H9 (cell line): ENCODE data around the gene NLRP5. TPM values are rescaled to one million over a fixed set of nuclear protein-coding genes. Genes with fewer than 3 reads are reported as not detected.

Source experiments
- DNase-seq: peaks from one replicate; pipeline ENCODE4 v3.0.0-alpha.2; 2017
- H2AFZ ChIP-seq: one replicate; pipeline ENCODE4 v1.6.1; 2013; ENCODE audit warnings: mild to moderate bottlenecking, low read length, control low read depth, moderate library complexity
- H2AK5ac ChIP-seq: 2 replicates; pipeline ENCODE4 v1.6.1; 2013; ENCODE audit warnings: low read length, control low read depth, mixed read lengths; ENCODE audit not compliant: insufficient read length
- H2BK120ac ChIP-seq: one replicate; pipeline ENCODE4 v1.6.1; 2013; ENCODE audit warnings: low read depth, mild to moderate bottlenecking, low read length, control low read depth, inconsistent platforms; ENCODE audit not compliant: poor library complexity, severe bottlenecking
- H2BK12ac ChIP-seq: 2 replicates; pipeline ENCODE4 v1.6.1; 2013; ENCODE audit warnings: low read length, control low read depth, mixed read lengths, low read depth; ENCODE audit not compliant: insufficient read length
- H2BK15ac ChIP-seq: 2 replicates; pipeline ENCODE4 v1.6.1; 2013; ENCODE audit warnings: low read depth, low read length, control low read depth
- H2BK20ac ChIP-seq: one replicate; pipeline ENCODE4 v1.6.1; 2013; ENCODE audit warnings: low read depth, mild to moderate bottlenecking, low read length, control low read depth, inconsistent platforms; ENCODE audit not compliant: poor library complexity, severe bottlenecking
- H2BK5ac ChIP-seq: 2 replicates; pipeline ENCODE4 v1.6.1; 2013; ENCODE audit warnings: low read length, control low read depth, mixed read lengths; ENCODE audit not compliant: insufficient read length
- H3K14ac ChIP-seq: 2 replicates; pipeline ENCODE4 v1.6.1; 2013; ENCODE audit warnings: low read length, control low read depth; ENCODE audit not compliant: insufficient read depth
- H3K18ac ChIP-seq: 2 replicates; pipeline ENCODE4 v1.6.1; 2013; ENCODE audit warnings: low read depth, mild to moderate bottlenecking, mixed read lengths, low read length, control low read depth; ENCODE audit not compliant: insufficient read length
- H3K23ac ChIP-seq: 2 replicates; pipeline ENCODE4 v1.6.1; 2013; ENCODE audit warnings: low read length, control low read depth, mixed read lengths, low read depth; ENCODE audit not compliant: insufficient read length
- H3K23me2 ChIP-seq: 2 replicates; pipeline ENCODE4 v1.6.1; 2013; ENCODE audit warnings: low read depth, mild to moderate bottlenecking, mixed read lengths, low read length, control low read depth; ENCODE audit not compliant: insufficient read length, poor library complexity, severe bottlenecking
- H3K27ac ChIP-seq: 2 replicates; pipeline ENCODE4 v1.5.1; 2013; ENCODE audit warnings: low read length, control low read depth, mixed read lengths, low read depth; ENCODE audit not compliant: insufficient read length
- H3K27me3 ChIP-seq: 2 replicates; pipeline ENCODE4 v1.6.1; 2013; ENCODE audit warnings: low read length, control low read depth, inconsistent platforms; ENCODE audit not compliant: insufficient read depth
- H3K4ac ChIP-seq: 2 replicates; pipeline ENCODE4 v1.6.1; 2013; ENCODE audit warnings: low read depth, mild to moderate bottlenecking, control low read depth, inconsistent platforms, low read length, moderate library complexity
- H3K4me1 ChIP-seq: 2 replicates; pipeline ENCODE4 v1.6.1; 2013; ENCODE audit warnings: low read length, control low read depth, inconsistent platforms; ENCODE audit not compliant: insufficient read depth
- H3K4me2 ChIP-seq: 2 replicates; pipeline ENCODE4 v1.6.1; 2013; ENCODE audit warnings: low read length, control low read depth, mixed read lengths; ENCODE audit not compliant: insufficient read length, insufficient read depth
- H3K56ac ChIP-seq: 2 replicates; pipeline ENCODE4 v1.6.1; 2013; ENCODE audit warnings: low read depth, mild to moderate bottlenecking, mixed read lengths, low read length, control low read depth; ENCODE audit not compliant: insufficient read length
- H3K79me1 ChIP-seq: 2 replicates; pipeline ENCODE4 v1.6.1; 2013; ENCODE audit warnings: low read depth, mild to moderate bottlenecking, moderate library complexity, low read length, control low read depth, inconsistent platforms; ENCODE audit not compliant: insufficient read depth, poor library complexity, severe bottlenecking
- H3K79me2 ChIP-seq: 2 replicates; pipeline ENCODE4 v1.6.1; 2013; ENCODE audit warnings: low read length, control low read depth, inconsistent platforms; ENCODE audit not compliant: insufficient read depth
- H3K9ac ChIP-seq: 2 replicates; pipeline ENCODE4 v1.6.1; 2013; ENCODE audit warnings: low read length, control low read depth, mixed read lengths; ENCODE audit not compliant: insufficient read length; ENCODE audit errors: extremely low read depth
- H3K9me3 ChIP-seq: one replicate; pipeline ENCODE4 v1.6.1; 2013; ENCODE audit warnings: low read depth, low read length, inconsistent platforms; ENCODE audit not compliant: control insufficient read depth
- H3T11ph ChIP-seq: one replicate; pipeline ENCODE4 v1.6.1; 2013; ENCODE audit warnings: mild to moderate bottlenecking, low read length, control low read depth, inconsistent platforms
- H4K20me1 ChIP-seq: one replicate; pipeline ENCODE4 v1.6.1; 2013; ENCODE audit not compliant: control insufficient read depth, insufficient read length, insufficient read depth
- H4K5ac ChIP-seq: 2 replicates; pipeline ENCODE4 v1.6.1; 2013; ENCODE audit warnings: low read depth, mild to moderate bottlenecking, mixed read lengths, low read length, control low read depth; ENCODE audit not compliant: insufficient read length
- H4K8ac ChIP-seq: replicated peaks from 2 replicates; pipeline ENCODE4 v1.6.1; 2013; ENCODE audit warnings: low read length, control low read depth, mixed read lengths, low read depth; ENCODE audit not compliant: insufficient read length
- H4K91ac ChIP-seq: 2 replicates; pipeline ENCODE4 v1.6.1; 2013; ENCODE audit warnings: low read depth, mild to moderate bottlenecking, moderate library complexity, mixed read lengths, low read length, control low read depth; ENCODE audit not compliant: insufficient read length
- H3K27ac Mint-ChIP-seq, 3 experiments: 2 replicates in 2 of 3; 3 replicates in 1 of 3; pipeline ENCODE4 v1.8.0; 2020 to 2021; ENCODE audit warnings: mixed read lengths in 3 of 3, mild to moderate bottlenecking in 1 of 3, moderate library complexity in 1 of 3
- H3K27me3 Mint-ChIP-seq: 2 replicates; pipeline ENCODE4 v1.8.0; 2021; ENCODE audit warnings: low read depth, mild to moderate bottlenecking, moderate library complexity, mixed read lengths
- H3K36me3 Mint-ChIP-seq, 3 experiments: 2 replicates in 2 of 3; 3 replicates in 1 of 3; pipeline ENCODE4 v1.8.0; 2020 to 2021; ENCODE audit warnings: low read depth in 3 of 3, mixed read lengths in 3 of 3; ENCODE audit not compliant: insufficient read depth in 1 of 3
- H3K4me1 Mint-ChIP-seq, 2 experiments: 2 replicates each; pipeline ENCODE4 v1.8.0; 2020; ENCODE audit warnings: mixed read lengths in 2 of 2
- H3K4me3 Mint-ChIP-seq, 2 experiments: 2 replicates in 1 of 2; 3 replicates in 1 of 2; pipeline ENCODE4 v1.8.0; 2020 to 2021; ENCODE audit warnings: mild to moderate bottlenecking in 2 of 2, mixed read lengths in 2 of 2, moderate library complexity in 1 of 2
- H3K9me3 Mint-ChIP-seq, 2 experiments: 2 replicates in 1 of 2; 3 replicates in 1 of 2; pipeline ENCODE4 v1.8.0; 2020; ENCODE audit warnings: mild to moderate bottlenecking in 2 of 2, mixed read lengths in 2 of 2, moderate library complexity in 1 of 2
- CTCF ChIP-seq: fragments of 200-600 bp; sonication (generic); conservative IDR thresholded peaks from 3 replicates; pipeline ENCODE4 v1.8.0; 2021; ENCODE audit warnings: antibody characterized with exemption, mild to moderate bottlenecking
- WGBS: extraction: QIAGEN DNeasy Blood & Tissue Kit; methylation state at CpG from one replicate; pipeline ENCODE4 v1.1.7; 2013; ENCODE audit warnings: missing lambda C conversion rate, low lambda C conversion rate, mixed read lengths; ENCODE audit not compliant: insufficient read length; ENCODE audit errors: extremely low coverage; 5-methylcytosine and 5-hydroxymethylcytosine counted together
- total RNA-seq: library from RNA; stranded (reverse); gene quantifications from 2 replicates; pipeline ENCODE4 v1.2.1, GENCODE V29; 2021

Gene NLRP5
- total RNA-seq, 1 experiment from 2014 or later, result not detected

GRCh38 chr19:56083668-56084067, 97.1 kb downstream of the NLRP5 start:
- no peak overlapping the region for H3K4ac ChIP-seq
- H4K8ac ChIP-seq, result no peak overlapping the region
- H2BK5ac ChIP-seq, result no peak overlapping the region
- no peak overlapping the region for H2BK120ac ChIP-seq
- WGBS, result no CpG with 5 or more reads among the region's 9 CpGs
- no peak overlapping the region for H2BK12ac ChIP-seq
- no peak overlapping the region for H2AFZ ChIP-seq
- no peaks in the 10 kb centered on the region for H3K9me3 ChIP-seq
- Mint-ChIP-seq H3K27me3 (peaks cover 16% of the 10 kb centered on the region), H3K36me3 (peaks cover 0 to 10% (median 1%) of the 10 kb centered on the region in 3 experiments; a peak in 4 of 7 replicates), H3K4me1 (peaks cover 30 to 33% of the 10 kb centered on the region in 2 experiments), H3K27ac (no peak overlapping the region), H3K9me3 (no peaks in the 10 kb centered on the region), H3K4me3 (no peak overlapping the region)
- H3K27ac ChIP-seq, result no peak overlapping the region
- no peaks in the 10 kb centered on the region for H3K79me2 ChIP-seq
- H3K56ac ChIP-seq, result no peak overlapping the region
- no peak overlapping the region for H3K23ac ChIP-seq
- no peaks in the 10 kb centered on the region for H3K27me3 ChIP-seq
- H3K4me1 ChIP-seq, result no peaks in the 10 kb centered on the region
- peaks cover 5% of the 10 kb centered on the region for H3K23me2 ChIP-seq
- no peaks in the 10 kb centered on the region for H3K79me1 ChIP-seq
- no peak overlapping the region for H2BK15ac ChIP-seq
- no peak overlapping the region for H2BK20ac ChIP-seq
- no peak overlapping the region for H4K5ac ChIP-seq
- no peaks in the 10 kb centered on the region for H4K20me1 ChIP-seq
- H3K18ac ChIP-seq, result no peak overlapping the region
- H3T11ph ChIP-seq, result no peak overlapping the region
- H3K4me2 ChIP-seq, result no peak overlapping the region
- TF ChIP-seq CTCF, result no peak
- H2AK5ac ChIP-seq, result no peak overlapping the region
- H3K14ac ChIP-seq, result no peak overlapping the region
- no peak overlapping the region for H3K9ac ChIP-seq
- H4K91ac ChIP-seq, result no peak overlapping the region
- no peak for DNase-seq
